Measurements from ENCODE around the gene ADM2. TPM values are rescaled to one million over a fixed set of nuclear protein-coding genes. Genes with fewer than 3 reads are reported as not detected.

The ADM2 gene
- total RNA-seq, 2 donors from 2014 or later, result 0.08 TPM; not detected in 1

DNA sequence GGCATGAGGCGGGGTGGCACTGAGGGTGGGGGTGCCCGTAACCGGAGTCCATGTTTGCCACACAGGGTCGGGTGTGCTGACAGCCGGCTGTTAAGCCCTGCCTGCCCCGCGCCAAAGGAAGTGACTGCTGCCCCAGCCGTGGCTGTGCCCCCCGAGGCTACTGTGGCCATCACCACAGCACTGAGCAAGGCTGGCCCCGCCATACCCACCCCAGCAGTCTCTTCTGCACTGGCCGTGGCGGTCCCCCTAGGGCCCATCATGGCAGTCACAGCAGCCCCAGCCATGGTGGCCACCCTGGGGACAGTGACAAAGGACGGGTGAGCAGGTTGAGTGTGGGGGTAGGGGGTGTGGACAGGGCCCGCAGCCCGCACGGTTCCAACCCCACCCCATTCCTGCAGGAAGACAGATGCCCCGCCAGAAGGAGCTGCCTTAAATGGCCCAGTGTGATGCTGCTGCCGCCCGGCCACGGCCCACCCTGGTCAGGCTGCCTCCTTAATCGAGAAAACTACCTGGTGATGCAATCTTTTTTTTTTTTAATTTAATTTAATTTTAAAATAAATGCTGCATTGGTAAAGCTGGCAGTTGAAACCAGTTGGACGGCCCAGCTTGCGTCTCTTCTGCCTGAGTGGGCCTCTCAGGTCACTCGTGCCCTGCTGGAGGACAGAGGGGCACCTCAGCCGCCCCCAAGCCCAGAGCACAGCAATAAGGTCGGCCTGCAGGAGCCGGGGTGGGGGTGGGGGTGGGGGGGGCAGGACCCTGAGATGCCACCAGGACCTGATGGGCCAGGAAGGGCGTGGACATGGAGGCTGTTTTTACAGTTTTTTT lies 37.3 kb upstream of the ADM2 start:
- Histone ChIP-seq H3K27me3 (no peaks in the 10 kb centered on the region), H3K4me3 (no peak overlapping the region), H3K9me3 (no peaks in the 10 kb centered on the region), H3K27ac (no peak overlapping the region), H3K36me3 (peaks cover 65% of the 10 kb centered on the region), H3K4me1 (peaks cover 0 to 11% of the 10 kb centered on the region in 2 donors)
- DNase-seq (ENCODE audit: low spot score), result no peak
- TF ChIP-seq, protein P1, sequence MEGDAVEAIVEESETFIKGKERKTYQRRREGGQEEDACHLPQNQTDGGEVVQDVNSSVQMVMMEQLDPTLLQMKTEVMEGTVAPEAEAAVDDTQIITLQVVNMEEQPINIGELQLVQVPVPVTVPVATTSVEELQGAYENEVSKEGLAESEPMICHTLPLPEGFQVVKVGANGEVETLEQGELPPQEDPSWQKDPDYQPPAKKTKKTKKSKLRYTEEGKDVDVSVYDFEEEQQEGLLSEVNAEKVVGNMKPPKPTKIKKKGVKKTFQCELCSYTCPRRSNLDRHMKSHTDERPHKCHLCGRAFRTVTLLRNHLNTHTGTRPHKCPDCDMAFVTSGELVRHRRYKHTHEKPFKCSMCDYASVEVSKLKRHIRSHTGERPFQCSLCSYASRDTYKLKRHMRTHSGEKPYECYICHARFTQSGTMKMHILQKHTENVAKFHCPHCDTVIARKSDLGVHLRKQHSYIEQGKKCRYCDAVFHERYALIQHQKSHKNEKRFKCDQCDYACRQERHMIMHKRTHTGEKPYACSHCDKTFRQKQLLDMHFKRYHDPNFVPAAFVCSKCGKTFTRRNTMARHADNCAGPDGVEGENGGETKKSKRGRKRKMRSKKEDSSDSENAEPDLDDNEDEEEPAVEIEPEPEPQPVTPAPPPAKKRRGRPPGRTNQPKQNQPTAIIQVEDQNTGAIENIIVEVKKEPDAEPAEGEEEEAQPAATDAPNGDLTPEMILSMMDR (IDR thresholded peaks at IDR 0.05), result no peak

DNA sequence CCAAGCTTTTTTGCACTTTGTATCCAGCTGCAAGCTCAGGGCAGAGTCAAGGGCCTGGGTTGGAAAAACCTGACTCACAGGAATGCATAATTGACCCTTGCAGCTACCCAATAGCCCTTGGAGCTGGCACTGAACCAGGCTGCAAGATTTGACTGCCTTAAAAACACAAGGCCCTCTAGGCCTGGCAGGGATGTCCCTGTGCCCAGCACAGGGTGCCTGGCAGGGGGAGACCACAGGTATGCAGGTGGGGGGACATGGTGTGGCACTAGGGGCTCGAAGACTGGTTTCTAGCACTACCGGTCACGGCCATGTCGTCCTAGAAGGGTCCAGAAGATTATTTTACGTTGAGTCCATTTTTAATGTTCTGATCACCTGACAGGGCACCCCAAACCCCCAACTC lies 36.7 kb upstream of the ADM2 start:
- peaks cover 0 to 11% of the 10 kb centered on the region in 2 donors for H3K4me1 ChIP-seq
- H3K27ac ChIP-seq, result no peak overlapping the region
- no peaks in the 10 kb centered on the region for H3K27me3 ChIP-seq
- no peak overlapping the region for H3K4me3 ChIP-seq
- no peak for DNase-seq (ENCODE audit: low spot score)
- H3K9me3 ChIP-seq, result no peaks in the 10 kb centered on the region
- H3K36me3 ChIP-seq, result peaks cover 60% of the 10 kb centered on the region
- TF ChIP-seq, protein P1 (IDR thresholded peaks at IDR 0.05), result no peak

DNA sequence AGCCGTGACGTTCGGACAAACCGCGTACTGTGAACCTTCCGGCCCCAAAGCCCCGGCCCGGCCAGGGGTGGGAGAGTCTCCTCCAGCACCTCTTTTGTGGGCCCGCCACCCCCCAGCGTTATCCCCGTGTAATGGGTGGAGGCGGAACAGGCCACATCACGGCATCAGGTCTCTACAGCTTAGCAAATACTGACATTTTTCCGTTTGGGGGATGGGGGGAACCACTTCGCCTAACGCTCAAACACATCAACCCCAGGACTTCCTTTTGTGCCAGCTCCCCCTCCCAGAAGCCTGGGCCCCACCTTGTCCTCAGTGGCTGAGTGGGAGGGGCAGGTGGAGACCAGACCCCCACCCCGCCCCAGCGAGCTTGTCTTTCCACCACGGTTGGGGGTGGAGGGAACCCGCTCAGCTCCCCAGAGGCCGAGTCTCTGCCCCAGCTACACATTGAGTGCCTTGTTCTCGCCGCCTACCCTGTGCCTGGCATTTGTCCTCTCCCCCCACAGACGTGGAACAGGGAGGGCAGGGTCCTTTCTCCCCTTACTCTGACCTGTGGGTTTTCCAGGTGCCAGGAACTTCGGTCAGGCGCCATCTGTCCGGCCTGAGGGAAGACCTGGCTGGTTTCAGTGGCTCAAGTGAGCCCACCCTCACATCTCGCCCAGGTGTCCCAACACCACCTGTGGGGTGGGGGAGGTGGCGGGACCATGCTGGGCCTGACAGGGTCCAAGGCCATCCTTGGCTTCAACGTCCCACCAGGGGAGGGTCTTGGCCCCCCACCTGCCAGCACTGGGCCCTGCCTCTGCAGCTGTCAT lies 36.1 kb upstream of the ADM2 start:
- TF ChIP-seq, protein P1 (IDR thresholded peaks at IDR 0.05), result no peak
- Histone ChIP-seq H3K27ac (no peak overlapping the region), H3K27me3 (no peaks in the 10 kb centered on the region), H3K36me3 (peaks cover 59% of the 10 kb centered on the region), H3K4me1 (peaks cover 0 to 11% of the 10 kb centered on the region in 2 donors), H3K4me3 (no peak overlapping the region), H3K9me3 (no peaks in the 10 kb centered on the region)
- DNase-seq (ENCODE audit: low spot score), result no peak

DNA sequence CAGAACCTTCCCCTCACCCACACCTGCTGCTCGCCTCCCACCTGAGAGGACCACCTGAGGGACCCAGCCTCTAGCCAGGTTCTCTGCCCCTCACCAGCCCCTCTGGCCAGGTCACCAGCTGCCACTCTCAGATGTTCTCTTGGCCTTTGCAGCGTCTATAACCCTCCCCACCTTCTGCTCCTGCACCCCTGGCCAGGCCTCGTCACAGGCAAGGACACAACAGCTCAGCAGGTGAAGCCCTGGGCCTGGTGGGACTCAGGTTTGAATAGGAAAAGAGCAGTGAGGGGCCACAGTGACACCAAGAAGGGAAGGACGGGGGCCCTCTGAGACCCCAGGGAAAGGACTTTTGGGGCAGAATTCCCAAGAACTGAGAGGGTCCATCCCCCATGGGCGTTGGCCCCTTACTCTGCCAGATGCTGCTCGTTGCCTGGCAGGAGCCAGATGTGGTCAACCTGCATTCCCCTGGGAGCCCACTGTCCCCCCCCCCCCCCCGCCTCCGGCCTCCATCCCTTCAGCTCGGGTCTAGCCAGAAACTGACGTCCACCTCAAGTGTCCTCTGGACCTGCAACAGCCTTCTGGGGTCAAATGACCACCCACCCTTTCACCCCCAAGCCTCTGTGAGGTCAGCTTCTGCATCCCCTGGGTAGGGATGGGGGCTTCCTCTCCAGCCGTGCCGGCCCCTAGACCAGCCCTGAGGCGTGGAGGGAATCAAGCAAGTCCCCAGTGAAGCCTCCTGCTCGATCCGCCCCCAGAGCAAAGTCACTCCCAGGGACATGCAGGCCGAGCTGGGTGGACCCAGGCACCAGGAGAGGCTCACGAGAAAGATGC lies 35.2 kb upstream of the ADM2 start:
- H3K27ac ChIP-seq, result no peak overlapping the region
- H3K36me3 ChIP-seq, result peaks cover 56% of the 10 kb centered on the region
- DNase-seq (ENCODE audit: low spot score), result no peak
- TF ChIP-seq, protein P1 (IDR thresholded peaks at IDR 0.05), result no peak
- H3K27me3 ChIP-seq, result no peaks in the 10 kb centered on the region
- H3K4me3 ChIP-seq, result no peak overlapping the region
- no peaks in the 10 kb centered on the region for H3K9me3 ChIP-seq
- peaks cover 0 to 11% of the 10 kb centered on the region in 2 donors for H3K4me1 ChIP-seq

DNA sequence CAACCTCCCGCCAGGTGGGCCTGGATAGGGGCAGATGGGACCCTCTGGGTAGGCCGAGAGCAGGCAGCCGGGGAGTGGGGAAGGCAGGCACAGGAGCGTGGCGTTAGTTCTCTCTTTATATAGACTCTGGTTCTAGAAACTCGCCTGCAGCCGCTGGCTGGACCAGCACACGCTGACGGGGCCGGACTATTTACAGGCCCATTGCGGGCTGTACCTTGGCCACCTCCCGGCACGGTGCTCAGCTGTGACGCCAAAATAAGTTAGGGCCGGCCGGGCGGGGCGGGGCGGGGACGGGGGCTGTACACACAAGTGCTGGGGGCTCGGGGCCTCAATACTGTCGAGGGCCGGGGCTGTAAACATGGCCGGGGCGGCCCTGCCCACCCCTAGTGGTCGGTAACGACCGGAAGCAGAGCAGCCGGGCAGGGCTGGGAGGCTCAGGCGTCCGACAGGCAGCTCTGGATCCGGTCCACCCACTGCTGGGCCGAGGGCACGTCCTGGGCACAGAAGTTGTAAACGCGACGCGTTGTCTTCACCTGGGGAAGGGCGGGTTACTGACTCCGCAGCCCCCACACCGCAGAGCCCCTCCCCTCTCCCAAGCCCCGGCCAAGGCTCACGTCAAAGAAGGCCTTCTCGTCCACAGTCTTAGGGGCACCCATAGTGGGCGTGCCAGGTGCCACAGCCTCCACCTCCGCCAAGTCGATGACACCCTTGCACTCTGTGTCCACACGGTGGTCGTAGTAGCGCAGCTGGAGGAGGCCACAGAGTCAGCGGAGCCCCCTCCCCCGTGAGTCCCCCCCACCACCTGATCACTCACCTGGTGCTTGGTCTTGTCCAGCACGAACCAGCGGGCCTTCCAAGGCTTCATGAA lies 34.4 kb upstream of the ADM2 start:
- no peaks in the 10 kb centered on the region for H3K27me3 ChIP-seq
- peaks cover 48% of the 10 kb centered on the region for H3K36me3 ChIP-seq
- TF ChIP-seq, protein P1 (IDR thresholded peaks at IDR 0.05), result no peak
- peaks cover 0 to 11% of the 10 kb centered on the region in 2 donors for H3K4me1 ChIP-seq
- no peak overlapping the region for H3K27ac ChIP-seq
- no peak for DNase-seq (ENCODE audit: low spot score)
- H3K9me3 ChIP-seq, result no peaks in the 10 kb centered on the region
- H3K4me3 ChIP-seq, result no peak overlapping the region

Measured in right atrium auricular region (tissue), 2 donors.